Stromal cell of bone marrow (primary cell): ENCODE results near the gene NFX1.
A peak's percentile ranks its signal among the peaks of the same experiment; 100 is the strongest.
"Not testable (repeated sequence)": the region's sequence is repeated elsewhere in the genome, so short reads cannot be mapped to it uniquely, and the experiment has no call there.

ENCODE experiments used
- DNase-seq: peaks from one replicate; pipeline ENCODE4 v3.0.0-alpha.2; 2012; ENCODE audit warnings: low read depth

Gene NFX1

GRCh38 chr9:33391111-33391771, 100.9 kb downstream of the NFX1 start:
- peak; percentile 93 for DNase-seq

- DNase-seq: not testable (repeated sequence)
Measured at GRCh38 chr9:33392591-33393021, 102.3 kb downstream of the NFX1 start.

- no peak for DNase-seq
Measured at GRCh38 chr9:33393581-33393980, 103.3 kb downstream of the NFX1 start.

GRCh38 chr9:33393986-33394385, 103.7 kb downstream of the NFX1 start:
- not testable (repeated sequence) for DNase-seq

- DNase-seq: not testable (repeated sequence)
Measured at GRCh38 chr9:33395159-33395879, 105.0 kb downstream of the NFX1 start.

- not testable (repeated sequence) for DNase-seq
Measured at GRCh38 chr9:33397801-33398200, 107.5 kb downstream of the NFX1 start.

- DNase-seq: not testable (repeated sequence)
Measured at GRCh38 chr9:33399047-33399446, 108.7 kb downstream of the NFX1 start.

GRCh38 chr9:33401809-33402208, 111.5 kb downstream of the NFX1 start:
- not testable (repeated sequence) for DNase-seq

GRCh38 chr9:33402371-33402770, 112.1 kb downstream of the NFX1 start, which contains the start of gene AQP7:
Gene AQP7 (minus strand): TSS chr9:33402568. CDS start chr9:33401262, 1,306 bp downstream.
- DNase-seq: not testable (repeated sequence)

- DNase-seq: no peak
Measured at GRCh38 chr9:33403941-33404787, 113.8 kb downstream of the NFX1 start.

- DNase-seq: no peak
Measured at GRCh38 chr9:33404788-33405362, 114.6 kb downstream of the NFX1 start.

GRCh38 chr9:33407061-33407460, 116.7 kb downstream of the NFX1 start:
- no peak for DNase-seq

GRCh38 chr9:33408087-33408486, 117.8 kb downstream of the NFX1 start:
- DNase-seq: no peak

- DNase-seq: no peak
Measured at GRCh38 chr9:33414268-33414667, 124.0 kb downstream of the NFX1 start.

- DNase-seq: no peak
Measured at GRCh38 chr9:33414889-33415500, 124.7 kb downstream of the NFX1 start.

- no peak for DNase-seq
Measured at GRCh38 chr9:33415501-33416038, 125.3 kb downstream of the NFX1 start.

GRCh38 chr9:33416996-33417395, 126.7 kb downstream of the NFX1 start:
- no peak for DNase-seq

- DNase-seq: no peak
Measured at GRCh38 chr9:33418090-33418489, 127.8 kb downstream of the NFX1 start.

GRCh38 chr9:33419708-33420303, 129.5 kb downstream of the NFX1 start:
- no peak for DNase-seq
